HG02571 (cell line): Measurements from ENCODE around the gene DNM1.
A peak's percentile ranks its signal among the peaks of the same experiment; 100 is the strongest.

Experiments used
- ATAC-seq: cut with Tn5 transposase; IDR thresholded peaks from one replicate; pipeline ENCODE4 v1.9.1; 2021; ENCODE audit warnings: mild to moderate bottlenecking, moderate library complexity; ENCODE audit not compliant: unreplicated experiment

Gene DNM1

DNA sequence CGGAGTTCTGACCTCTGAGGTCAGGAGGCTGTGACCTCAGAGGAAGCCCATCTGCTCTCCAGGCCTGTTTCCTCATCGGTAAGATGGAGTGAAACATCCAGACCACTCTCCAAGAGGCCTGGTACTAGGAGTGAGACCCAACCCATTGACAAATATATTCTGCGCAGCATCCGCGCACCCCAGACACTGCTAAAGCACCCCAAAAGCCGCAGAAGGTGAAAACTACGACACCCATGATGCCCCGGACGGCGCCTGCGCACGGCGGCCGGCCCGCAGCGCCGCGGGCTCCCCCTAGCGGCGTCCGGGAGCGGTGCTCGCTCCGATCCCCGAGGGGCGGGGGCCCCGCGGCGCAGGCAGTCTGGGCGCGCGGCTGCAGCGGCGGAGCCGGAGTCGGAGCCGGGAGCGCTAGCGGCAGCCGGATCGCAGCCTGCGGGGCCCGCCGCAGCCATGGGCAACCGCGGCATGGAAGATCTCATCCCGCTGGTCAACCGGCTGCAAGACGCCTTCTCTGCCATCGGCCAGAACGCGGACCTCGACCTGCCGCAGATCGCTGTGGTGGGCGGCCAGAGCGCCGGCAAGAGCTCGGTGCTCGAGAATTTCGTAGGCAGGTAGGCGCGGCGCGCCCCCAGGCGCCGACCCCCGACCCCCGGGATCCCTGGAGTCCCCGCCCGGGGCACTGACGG lies at the start of gene DNM1:
Gene DNM1, plus strand, starts transcription at position 356 of the 683 bp plus-strand sequence. Its CDS starts 92 bp downstream, at position 448.
- peak; percentile 68 for ATAC-seq

- no peak for ATAC-seq
Measured at GRCh38 chr9:128153947-128154695, 49.1 kb upstream of the DNM1 start.

DNA sequence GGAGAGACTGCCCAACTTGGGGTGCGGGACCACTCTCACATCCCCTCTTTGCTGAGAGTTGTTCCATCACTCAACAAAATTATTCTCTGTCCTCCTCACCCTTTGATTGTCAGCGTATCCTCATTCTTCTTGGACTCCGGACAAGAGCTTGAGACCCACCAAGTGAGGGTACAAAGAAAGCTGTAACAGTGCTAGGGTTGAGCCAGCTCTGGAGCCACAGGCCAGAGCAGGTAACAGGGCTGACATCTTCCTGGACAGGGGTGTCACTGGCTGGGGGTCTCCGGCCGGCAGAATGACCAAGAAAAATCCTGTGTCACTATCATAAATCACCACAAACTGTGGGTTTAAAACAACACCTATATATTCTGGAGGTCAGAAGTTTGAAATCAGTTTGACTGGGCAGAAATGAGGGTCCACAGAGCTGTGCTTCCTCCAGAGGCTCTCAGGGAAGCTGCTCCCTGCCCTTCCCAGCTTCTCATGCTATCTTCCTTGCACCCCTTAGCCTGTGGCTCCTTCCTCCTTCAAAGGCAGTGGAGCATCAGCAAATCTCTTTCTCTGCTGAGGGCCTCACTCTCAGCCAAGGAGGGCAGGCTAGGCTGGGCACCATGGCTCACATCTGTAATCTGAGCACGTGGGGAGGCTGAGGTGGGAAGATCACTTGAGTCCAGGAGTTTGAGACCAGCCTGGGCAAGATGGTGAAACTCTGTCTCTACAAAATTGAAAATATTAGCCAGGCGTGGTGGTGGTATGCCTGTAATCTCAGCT lies 47.3 kb upstream of the DNM1 start:
- ATAC-seq, result no peak

GRCh38 chr9:128159522-128159783 lies 43.7 kb upstream of the DNM1 start:
- peak; percentile 3 for ATAC-seq

GRCh38 chr9:128159784-128160602 lies 43.2 kb upstream of the DNM1 start, which contains the start of gene BBLN:
TSS of gene BBLN (plus strand) at chr9:128160265. CDS start at chr9:128160408, 143 bp downstream.
- peak; percentile 72 for ATAC-seq

DNA sequence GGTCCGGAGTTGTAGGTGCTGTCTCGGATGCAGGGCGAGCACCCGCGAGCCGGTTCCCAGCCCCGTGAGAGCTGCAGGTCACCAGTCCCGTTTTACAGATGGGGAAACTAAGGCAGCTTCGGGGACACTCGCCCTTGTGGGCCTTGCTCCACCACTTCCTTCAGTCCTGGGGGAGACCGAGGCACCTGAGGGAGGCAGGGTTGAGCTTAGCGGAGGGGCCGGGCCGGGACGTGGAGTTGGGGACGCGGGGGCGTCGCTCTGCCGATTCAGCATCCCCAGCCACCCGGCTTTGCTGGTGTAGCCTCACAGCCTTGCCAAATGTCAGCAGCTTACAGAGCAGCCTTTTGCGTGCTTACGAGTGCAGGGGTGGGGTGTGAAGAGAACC lies 42.6 kb upstream of the DNM1 start:
- peak; percentile 2 for ATAC-seq

DNA sequence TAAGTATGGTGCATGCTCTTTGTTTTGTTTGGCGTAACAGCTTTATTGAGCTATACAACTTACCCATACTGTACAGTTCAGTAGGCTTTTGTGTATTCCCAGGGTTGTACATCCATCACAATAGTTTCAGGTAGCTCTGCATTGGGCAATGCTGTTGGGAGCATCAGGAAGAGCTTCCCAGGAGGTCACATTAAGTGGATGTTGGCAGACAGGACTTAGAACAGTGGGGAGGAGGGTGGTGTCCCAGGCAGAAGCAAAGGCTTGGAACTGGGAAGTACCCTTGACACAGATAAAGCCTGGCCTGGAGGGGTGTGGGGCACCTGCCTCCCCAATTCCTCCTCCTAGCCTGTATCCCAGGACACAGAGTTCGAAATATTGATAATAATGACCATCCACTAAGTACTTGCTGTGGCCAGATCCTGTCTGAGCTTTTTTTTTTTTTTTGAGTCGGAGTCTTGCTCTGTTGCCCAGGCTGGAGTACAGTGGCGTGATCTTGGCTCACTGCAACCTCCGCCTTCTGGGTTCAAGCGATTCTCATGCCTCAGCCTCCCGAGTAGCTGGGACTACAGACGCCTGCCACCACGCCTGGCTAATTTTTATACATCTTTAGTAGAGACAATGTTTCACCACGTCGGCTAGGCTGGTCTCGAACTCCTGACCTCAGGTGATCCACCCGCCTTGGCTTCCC lies 41.8 kb upstream of the DNM1 start:
- no peak for ATAC-seq

- no peak for ATAC-seq
Measured at GRCh38 chr9:128162215-128163026, 40.8 kb upstream of the DNM1 start.

GRCh38 chr9:128163027-128163515 lies 40.1 kb upstream of the DNM1 start:
- no peak for ATAC-seq

GRCh38 chr9:128163523-128164306 lies 39.5 kb upstream of the DNM1 start:
- ATAC-seq, result no peak

GRCh38 chr9:128164307-128164885 lies 38.8 kb upstream of the DNM1 start:
- ATAC-seq, result no peak

DNA sequence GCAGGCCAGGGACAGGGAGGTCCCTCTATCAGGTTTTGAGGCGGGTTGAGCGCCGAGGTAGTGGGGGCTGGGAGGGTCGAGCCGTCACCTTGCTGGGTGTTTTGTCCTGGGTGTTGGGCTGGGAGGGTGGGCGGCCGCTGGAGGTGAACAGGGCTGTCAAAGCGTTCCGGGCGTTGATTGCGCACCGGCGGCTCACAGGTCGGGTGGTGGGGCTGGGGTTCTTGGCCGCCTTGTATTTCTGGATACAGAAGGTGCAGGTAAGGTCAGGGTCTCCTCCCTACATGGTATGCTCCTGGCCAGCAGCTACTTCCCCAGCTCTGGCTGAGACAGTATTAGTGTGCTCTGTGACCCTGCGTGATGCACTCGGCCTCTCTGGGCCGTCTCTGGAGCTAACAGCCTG lies 37.0 kb upstream of the DNM1 start:
- ATAC-seq, result no peak

GRCh38 chr9:128167209-128167608 lies 36.0 kb upstream of the DNM1 start:
- no peak for ATAC-seq

DNA sequence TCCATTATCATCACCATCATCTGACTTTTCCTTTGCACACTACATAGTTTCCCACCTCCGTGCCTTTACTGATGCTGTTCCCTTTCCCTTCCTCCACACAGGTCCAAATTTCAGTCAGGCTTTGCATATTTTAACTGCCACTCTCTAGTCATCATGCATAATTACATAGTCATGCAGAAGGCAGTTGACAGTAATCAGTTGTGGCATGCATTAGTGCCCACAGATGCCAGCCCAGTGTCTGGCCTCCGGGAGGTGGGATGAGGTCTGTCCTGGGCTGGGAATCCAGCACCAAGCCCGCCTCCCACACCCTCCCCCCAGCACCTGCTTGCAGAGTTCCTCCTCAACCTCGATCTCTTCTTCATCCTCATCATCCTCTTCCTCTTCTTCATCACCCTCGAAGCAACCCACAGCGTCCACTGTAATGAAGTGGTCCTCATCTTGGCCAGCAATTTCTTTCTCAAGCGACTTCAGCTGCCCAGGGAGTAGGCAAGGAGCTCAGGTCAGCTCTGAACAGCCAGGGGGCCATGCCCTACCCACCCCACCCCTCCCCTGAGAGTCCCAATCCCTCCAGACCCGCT lies 34.4 kb upstream of the DNM1 start:
- ATAC-seq, result no peak

- no peak for ATAC-seq
Measured at GRCh38 chr9:128169492-128169891, 33.7 kb upstream of the DNM1 start.

DNA sequence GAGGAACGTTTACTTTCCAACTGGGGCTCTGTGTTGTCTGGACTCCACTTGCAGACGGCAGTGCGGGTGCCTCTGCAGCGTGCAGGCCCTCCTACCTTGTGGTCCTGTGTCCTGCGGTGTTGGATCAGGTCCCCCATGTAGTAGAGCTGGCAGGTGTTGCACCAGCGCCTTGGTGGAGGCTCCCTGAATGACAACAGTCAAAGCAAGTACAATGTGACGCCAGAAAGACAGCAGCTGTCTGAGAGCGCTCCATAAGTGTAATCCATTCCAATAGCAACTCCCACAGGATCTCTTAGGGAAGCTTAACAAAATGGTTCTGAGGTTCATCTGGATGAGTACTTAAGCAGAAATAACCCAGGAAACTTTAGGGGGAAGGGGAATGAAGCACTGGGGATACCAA lies 33.3 kb upstream of the DNM1 start:
- ATAC-seq, result no peak

DNA sequence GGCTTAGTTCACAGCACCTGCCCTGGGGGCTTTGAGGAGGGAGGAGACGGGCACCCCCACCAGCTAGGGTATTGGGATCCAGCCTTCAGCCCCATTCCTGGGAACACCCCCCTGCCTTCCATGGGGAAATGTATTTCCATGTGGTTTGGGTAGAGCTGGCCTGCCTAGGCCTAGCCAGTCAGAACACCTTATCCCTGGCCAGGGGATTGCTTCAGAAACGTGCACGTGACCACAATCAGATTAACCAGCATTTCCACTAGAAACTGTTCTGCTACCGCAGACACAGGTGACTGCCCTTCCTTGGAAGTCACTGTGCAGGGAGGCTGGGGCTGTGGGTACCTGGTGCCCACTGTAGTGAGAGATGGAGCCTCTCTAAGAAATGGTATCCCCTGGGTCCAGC lies 29.1 kb upstream of the DNM1 start:
- no peak for ATAC-seq

- ATAC-seq, result no peak
Measured at GRCh38 chr9:128175102-128175563, 28.0 kb upstream of the DNM1 start.
